ENCODE results near the gene MYO1B.

MYO1B gene

DNA sequence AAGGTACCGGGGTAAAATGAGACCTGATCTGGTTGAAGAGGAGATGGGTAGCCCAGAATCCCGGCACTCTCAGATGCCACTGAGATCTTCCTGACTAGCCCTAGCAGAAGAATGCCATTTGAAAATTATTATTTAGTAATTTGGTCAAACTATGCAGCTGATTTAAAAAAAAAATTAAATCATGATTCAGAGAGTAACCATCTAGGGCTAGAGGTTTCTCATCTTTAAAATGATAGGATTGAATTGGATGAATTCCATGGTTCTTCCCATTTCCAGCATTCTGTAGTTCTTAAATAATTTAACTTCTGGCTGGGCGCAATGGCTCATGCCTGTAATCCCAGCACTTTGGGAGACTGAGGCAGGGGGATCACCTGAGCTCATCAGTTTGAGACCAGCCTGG is 106.1 kb downstream of the MYO1B start:
- TF ChIP-seq, protein P1, sequence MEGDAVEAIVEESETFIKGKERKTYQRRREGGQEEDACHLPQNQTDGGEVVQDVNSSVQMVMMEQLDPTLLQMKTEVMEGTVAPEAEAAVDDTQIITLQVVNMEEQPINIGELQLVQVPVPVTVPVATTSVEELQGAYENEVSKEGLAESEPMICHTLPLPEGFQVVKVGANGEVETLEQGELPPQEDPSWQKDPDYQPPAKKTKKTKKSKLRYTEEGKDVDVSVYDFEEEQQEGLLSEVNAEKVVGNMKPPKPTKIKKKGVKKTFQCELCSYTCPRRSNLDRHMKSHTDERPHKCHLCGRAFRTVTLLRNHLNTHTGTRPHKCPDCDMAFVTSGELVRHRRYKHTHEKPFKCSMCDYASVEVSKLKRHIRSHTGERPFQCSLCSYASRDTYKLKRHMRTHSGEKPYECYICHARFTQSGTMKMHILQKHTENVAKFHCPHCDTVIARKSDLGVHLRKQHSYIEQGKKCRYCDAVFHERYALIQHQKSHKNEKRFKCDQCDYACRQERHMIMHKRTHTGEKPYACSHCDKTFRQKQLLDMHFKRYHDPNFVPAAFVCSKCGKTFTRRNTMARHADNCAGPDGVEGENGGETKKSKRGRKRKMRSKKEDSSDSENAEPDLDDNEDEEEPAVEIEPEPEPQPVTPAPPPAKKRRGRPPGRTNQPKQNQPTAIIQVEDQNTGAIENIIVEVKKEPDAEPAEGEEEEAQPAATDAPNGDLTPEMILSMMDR (IDR thresholded peaks at IDR 0.05; ENCODE audit: borderline replicate concordance, insufficient read depth, low read depth, low read length), result no peak

DNA sequence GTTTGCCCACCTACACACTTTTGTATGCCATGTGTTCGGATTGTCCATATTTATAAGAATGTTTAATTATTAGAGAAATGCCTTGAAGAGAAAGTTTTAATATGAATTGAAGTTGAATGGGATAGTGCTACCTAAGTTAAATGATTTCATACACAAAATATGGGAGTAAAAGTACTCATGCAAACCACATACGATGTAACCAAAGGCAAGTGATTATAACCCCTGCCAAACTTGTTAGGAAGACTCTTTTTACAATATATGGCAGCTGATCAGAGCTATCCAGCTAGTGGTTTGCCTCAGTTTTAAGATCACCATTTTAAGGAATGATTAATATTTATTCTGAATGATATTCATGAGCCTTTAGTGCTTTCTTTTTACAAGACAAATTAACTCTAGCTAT is 106.7 kb downstream of the MYO1B start:
- no peak overlapping the region for H3K4me3 ChIP-seq (ENCODE audit: low read depth, low read length)
- TF ChIP-seq, protein P1 (IDR thresholded peaks at IDR 0.05; ENCODE audit: borderline replicate concordance, insufficient read depth, low read depth, low read length), result no peak

More for the DNA sequence above, 106.1 kb downstream of the MYO1B start:
- no peak overlapping the region for H3K4me3 ChIP-seq (ENCODE audit: low read depth, low read length)

DNA sequence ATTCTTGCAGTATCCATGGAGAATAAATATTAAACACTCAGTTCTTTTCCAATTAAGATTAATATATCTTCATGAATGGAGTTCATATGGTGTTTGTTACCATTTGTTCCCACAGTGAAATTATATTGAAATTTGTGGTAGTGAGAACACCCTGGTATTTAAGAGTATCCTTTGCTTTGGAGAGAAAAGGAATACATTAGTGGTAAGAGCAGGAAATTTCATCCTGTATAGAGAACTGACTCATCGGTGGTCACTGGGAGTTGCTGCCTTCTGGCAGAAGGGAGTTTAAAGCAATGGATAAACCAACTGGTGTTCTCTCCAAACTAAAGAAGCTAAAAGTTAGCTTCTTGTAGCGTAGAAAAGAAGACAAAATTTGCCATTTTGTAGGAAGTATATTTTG is 107.3 kb downstream of the MYO1B start:
- TF ChIP-seq, protein P1 (IDR thresholded peaks at IDR 0.05; ENCODE audit: borderline replicate concordance, insufficient read depth, low read depth, low read length), result no peak
- H3K4me3 ChIP-seq (ENCODE audit: low read depth, low read length), result no peak overlapping the region

DNA sequence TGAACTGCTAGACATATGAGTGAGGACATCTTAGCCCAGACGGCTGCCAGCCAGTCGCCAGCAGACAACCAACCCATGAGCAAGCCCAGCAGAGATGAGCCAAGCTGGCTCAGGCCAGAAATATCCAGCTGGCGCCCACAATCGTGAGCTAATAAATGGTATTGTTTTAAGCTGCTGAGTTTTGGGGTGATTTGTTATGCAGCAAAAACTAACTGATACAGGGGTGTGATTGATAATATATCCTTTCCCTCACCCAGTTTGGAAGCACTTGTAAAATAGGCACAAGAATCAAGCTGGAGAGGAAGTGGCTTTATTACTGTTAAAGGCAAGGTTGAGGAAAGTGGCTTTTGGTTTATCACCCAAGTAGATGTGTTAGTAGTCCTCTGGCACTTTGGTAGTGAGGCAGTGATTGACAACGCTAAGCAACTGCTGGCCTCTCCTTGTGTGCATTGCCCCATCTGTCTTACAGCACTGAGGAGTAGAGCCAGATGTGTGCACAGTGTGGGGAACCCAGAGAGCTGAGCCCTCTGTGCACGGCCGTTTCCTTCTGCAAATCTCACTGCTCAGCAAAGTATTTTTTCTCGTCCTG is 110.1 kb downstream of the MYO1B start:
- no peak overlapping the region for H3K4me3 ChIP-seq (ENCODE audit: low read depth, low read length)
- TF ChIP-seq, protein P1 (IDR thresholded peaks at IDR 0.05; ENCODE audit: borderline replicate concordance, insufficient read depth, low read depth, low read length), result no peak

DNA sequence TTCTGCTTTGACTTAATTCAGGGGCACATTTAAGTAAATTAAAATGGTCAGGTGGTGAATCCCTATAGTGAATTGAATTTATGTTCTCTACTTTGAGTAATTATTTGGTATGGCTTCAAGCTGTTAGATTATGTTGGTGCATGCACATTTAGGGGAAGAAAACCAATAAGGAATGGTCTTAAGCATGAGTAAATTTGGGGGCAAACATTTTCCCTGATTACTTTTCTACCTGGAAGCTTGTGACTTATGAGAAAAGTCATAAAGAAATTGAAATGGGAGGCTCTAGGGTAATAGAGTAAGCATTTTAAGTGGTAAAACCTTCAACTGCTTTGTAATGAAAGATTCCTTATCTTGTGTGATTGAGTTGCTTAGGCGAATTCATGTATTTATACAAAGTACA is 112.5 kb downstream of the MYO1B start:
- TF ChIP-seq, protein P1 (IDR thresholded peaks at IDR 0.05; ENCODE audit: borderline replicate concordance, insufficient read depth, low read depth, low read length), result no peak

DNA sequence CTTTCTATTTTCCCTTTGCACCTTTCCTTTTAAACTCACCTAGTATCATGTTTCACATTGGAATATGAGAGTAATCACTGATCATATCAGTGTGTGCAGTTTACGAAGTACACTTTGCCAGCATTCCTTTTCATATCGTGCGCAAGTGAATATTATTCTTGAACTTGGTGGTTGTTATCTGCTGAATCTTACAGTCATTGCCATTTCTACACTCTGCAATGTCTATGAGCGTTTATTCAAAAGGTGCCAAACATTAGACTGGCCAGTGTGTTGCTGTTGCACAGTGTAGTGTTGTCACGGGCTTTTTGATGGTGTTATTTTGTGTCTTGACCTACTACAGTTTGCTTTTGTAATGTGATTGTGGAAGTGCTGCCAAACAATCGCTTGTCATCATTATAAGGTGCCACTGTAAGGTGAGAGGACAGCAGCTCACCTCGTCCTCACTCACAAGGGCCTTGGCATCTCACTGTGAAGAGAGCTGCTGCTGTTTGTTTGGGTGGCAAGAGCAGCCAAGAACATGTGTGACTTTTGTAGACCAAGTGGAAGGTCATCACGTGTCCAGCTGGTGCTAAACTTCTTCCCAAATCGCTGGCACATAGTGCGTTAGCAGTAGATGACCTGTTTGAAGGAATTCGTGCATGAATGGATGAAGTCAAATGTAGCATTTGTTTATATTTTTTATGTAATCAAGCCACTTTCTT is 113.3 kb downstream of the MYO1B start:
- TF ChIP-seq, protein P1 (IDR thresholded peaks at IDR 0.05; ENCODE audit: borderline replicate concordance, insufficient read depth, low read depth, low read length), result no peak
- no peak overlapping the region for H3K4me3 ChIP-seq (ENCODE audit: low read depth, low read length)

More for the DNA sequence above, 112.5 kb downstream of the MYO1B start:
- no peak overlapping the region for H3K4me3 ChIP-seq (ENCODE audit: low read depth, low read length)

DNA sequence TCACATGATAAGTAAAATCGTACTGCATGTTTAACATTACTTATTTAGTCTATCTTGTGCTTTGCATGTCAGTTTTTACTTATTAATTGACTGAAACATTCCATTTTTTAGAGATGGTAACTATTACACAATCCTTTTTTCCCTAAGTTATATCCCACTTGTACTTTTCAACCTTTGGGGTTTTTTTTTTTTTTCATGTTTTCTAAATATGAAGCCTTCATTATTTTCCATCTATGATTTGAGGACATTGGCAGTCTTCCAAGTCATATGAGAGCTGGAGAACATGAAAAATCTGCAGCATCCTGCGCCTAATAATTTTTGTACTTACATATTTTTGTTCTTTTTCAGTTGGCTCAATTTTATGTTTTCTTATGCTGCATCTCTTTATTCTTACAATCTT is 113.9 kb downstream of the MYO1B start:
- H3K4me3 ChIP-seq (ENCODE audit: low read depth, low read length), result no peak overlapping the region
- TF ChIP-seq, protein P1 (IDR thresholded peaks at IDR 0.05; ENCODE audit: borderline replicate concordance, insufficient read depth, low read depth, low read length), result no peak
